Spleen (tissue), 11 donors: ENCODE results near the gene ZNF107. TPM values are rescaled to one million over a fixed set of nuclear protein-coding genes. Genes with fewer than 3 reads are reported as not detected.

Source experiments
- DNase-seq: peaks from one replicate; pipeline ENCODE4 v3.0.0-alpha.2; 2020
- H3K27ac ChIP-seq, 8 donors: fragments of 200-600 bp; sonication (generic) in 7 of 8; 1 replicate in 4 of 8; 2 replicates in 4 of 8; pipeline versions ENCODE4 v1.5.0 to v1.8.0; 2016 to 2021; ENCODE audit warnings: inconsistent platforms in 4 of 8, mild to moderate bottlenecking in 4 of 8, moderate library complexity in 1 of 8
- H3K27me3 ChIP-seq, 7 donors: fragments of 200-600 bp; sonication (generic) in 6 of 7; replicated peaks in 1 of 7; 1 replicate in 4 of 7; 2 replicates in 3 of 7; pipeline versions ENCODE4 v1.5.0 to v1.8.0; 2016 to 2021; ENCODE audit warnings: inconsistent platforms in 3 of 7, mild to moderate bottlenecking in 1 of 7
- H3K36me3 ChIP-seq, 6 donors: fragments of 200-600 bp; sonication (generic) in 5 of 6; 1 replicate in 4 of 6; 2 replicates in 2 of 6; pipeline versions ENCODE4 v1.5.0 to v1.8.0; 2016 to 2021; ENCODE audit warnings: inconsistent platforms in 2 of 6
- H3K4me1 ChIP-seq, 6 donors: fragments of 200-600 bp; sonication (generic) in 5 of 6; 1 replicate in 3 of 6; 2 replicates in 3 of 6; pipeline versions ENCODE4 v1.5.0 to v1.8.0; 2016 to 2021; ENCODE audit warnings: inconsistent platforms in 3 of 6
- H3K4me3 ChIP-seq, 8 donors: fragments of 200-600 bp; sonication (generic) in 7 of 8; 1 replicate in 4 of 8; 2 replicates in 4 of 8; pipeline versions ENCODE4 v1.5.0 to v1.8.0; 2016 to 2021; ENCODE audit warnings: inconsistent platforms in 4 of 8, mild to moderate bottlenecking in 4 of 8, moderate library complexity in 2 of 8
- H3K9me3 ChIP-seq, 8 donors: fragments of 200-600 bp; sonication (generic) in 7 of 8; 1 replicate in 4 of 8; 2 replicates in 4 of 8; pipeline versions ENCODE4 v1.5.0 to v1.8.0; 2016 to 2021; ENCODE audit warnings: inconsistent platforms in 4 of 8
- POLR2A ChIP-seq, 3 donors: fragments of 450-650 bp; IDR thresholded peaks; one replicate each; pipeline ENCODE4 v1.5.1; 2017; ENCODE audit warnings: antibody characterized with exemption in 3 of 3, mild to moderate bottlenecking in 1 of 3
- POLR2AphosphoS5 ChIP-seq, 3 donors: sonication (generic); formaldehyde crosslinking; IDR thresholded peaks; one replicate each; pipeline ENCODE4 v1.5.1; 2017; ENCODE audit warnings: antibody characterized with exemption in 3 of 3
- WGBS, 5 donors: extraction: QIAGEN DNeasy Blood & Tissue Kit in 3 of 5; methylation state at CpG; one replicate each; pipeline versions ENCODE4 v1.1.5 to v1.1.7; 2013 to 2018; 5-methylcytosine and 5-hydroxymethylcytosine counted together
- intact Hi-C: fragments of 100-400 bp; cut with DNase I; formaldehyde crosslinking; loops from one replicate; pipeline ENCODE4 v1.15.0; 2023; ENCODE audit warnings: low total_unique reads
- polyA plus RNA-seq, 3 donors: library from polyadenylated mRNA; stranded (reverse); fragments of 200-250 nt; gene quantifications; one replicate each; pipeline ENCODE4 v1.2.1, GENCODE V29; 2013
- total RNA-seq, 7 donors: library from RNA; depleted of rRNA in 3 of 7; stranded (reverse); fragments of >200 nt in 3 of 7; fragmentation: NEBNext Ultra II Directional in 4 of 7; extraction: Animal tissue kit (Norgen Biotek cat#: 25700) in 4 of 7; gene quantifications; one replicate each; pipeline versions ENCODE4 v1.1.0 to v1.2.1, GENCODE V29; 2016 to 2021
- TF ChIP-seq, protein P1 (sequence below), 11 experiments: fragments of 200-600 bp in 7 of 11; fragments of 450-650 bp in 4 of 11; sonication (generic) in 4 of 11; IDR thresholded peaks in 8 of 11; conservative IDR thresholded peaks in 3 of 11; 1 replicate in 7 of 11; 2 replicates in 4 of 11; pipeline versions ENCODE4 v1.4.0 to v1.8.0; 2016 to 2021; ENCODE audit warnings: antibody characterized with exemption in 11 of 11, inconsistent platforms in 4 of 11, mild to moderate bottlenecking in 1 of 11
- donor health status: healthy with polysubstance abuse.
- donor health status: DM: no; HTN: no; CAD: no; lungs with moderate emphysema.
- donor health status: DM: no; HTN: no; CAD: no.
- donor health status: Bipolar disorder and iron deficiency.
- donor health status: healthy.
- donor health status: DM: no; HTN: no; CAD: no.
- donor health status: DM: yes; HTN: yes; CAD: no.

ZNF107 gene
- total and polyA plus RNA-seq, 10 donors = 5.8 to 52.5 (median 17.9) TPM

DNA sequence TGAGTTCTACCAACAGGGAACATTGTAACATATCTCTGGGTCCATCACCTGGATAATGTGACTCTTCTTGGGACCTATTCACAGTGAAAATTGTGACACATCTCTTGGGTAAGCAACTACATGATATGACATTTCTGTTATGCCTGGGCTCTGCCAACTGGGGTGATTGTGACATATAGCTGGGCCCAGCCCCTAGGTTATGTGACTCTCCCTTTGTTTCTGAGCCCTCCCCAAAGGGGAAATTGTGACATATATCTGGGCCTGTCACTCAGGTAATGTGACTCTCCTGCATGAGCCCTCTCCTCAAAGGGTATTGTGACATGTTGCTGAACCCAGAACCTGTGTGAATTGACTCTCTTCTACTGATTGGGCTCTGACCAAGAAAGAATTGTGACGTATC lies 22.4 kb upstream of the ZNF107 start:
- peak overlapping the region in 2 of 8 donors; percentile 79 to 80 for H3K27ac ChIP-seq
- DNase-seq = no peak
- H3K4me3 ChIP-seq = no peak overlapping the region
- intact Hi-C loops = no loop called here
- H3K27me3 ChIP-seq = no peaks in the 10 kb centered on the region
- H3K36me3 ChIP-seq = no peaks in the 10 kb centered on the region
- no peaks in the 10 kb centered on the region for H3K4me1 ChIP-seq
- 47 to 67% (median 56%) methylated on average over 1 of the region's 1 CpG for WGBS, 5 donors
- peaks cover 0 to 8% (median 0%) of the 10 kb centered on the region in 8 donors for H3K9me3 ChIP-seq
- TF ChIP-seq POLR2AphosphoS5 (IDR thresholded peaks at IDR 0.05) (no peak), POLR2A (IDR thresholded peaks at IDR 0.05) (no peak)
- TF ChIP-seq, protein P1, sequence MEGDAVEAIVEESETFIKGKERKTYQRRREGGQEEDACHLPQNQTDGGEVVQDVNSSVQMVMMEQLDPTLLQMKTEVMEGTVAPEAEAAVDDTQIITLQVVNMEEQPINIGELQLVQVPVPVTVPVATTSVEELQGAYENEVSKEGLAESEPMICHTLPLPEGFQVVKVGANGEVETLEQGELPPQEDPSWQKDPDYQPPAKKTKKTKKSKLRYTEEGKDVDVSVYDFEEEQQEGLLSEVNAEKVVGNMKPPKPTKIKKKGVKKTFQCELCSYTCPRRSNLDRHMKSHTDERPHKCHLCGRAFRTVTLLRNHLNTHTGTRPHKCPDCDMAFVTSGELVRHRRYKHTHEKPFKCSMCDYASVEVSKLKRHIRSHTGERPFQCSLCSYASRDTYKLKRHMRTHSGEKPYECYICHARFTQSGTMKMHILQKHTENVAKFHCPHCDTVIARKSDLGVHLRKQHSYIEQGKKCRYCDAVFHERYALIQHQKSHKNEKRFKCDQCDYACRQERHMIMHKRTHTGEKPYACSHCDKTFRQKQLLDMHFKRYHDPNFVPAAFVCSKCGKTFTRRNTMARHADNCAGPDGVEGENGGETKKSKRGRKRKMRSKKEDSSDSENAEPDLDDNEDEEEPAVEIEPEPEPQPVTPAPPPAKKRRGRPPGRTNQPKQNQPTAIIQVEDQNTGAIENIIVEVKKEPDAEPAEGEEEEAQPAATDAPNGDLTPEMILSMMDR (IDR thresholded peaks at IDR 0.05 in 8 of 11, conservative IDR thresholded peaks at IDR 0.05 in 3 of 11) = no peak

DNA sequence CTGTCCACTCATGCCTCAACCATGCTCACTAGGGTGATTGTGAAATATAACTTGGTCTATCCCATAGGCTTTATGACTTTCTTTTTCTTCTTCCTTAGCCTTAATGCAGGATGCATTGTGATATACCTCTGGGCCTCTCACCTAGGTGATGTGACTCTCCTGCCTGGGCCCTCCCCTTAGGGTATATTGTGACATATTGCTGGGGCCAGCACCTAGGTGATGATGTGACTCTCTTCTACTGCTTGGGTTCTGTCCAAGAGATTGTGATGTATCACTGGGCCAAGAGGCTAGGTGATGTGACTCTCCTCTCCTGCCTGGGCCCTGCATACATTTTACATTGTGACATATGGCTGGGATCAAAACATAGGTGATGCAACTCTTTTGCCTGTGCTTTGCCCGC lies 14.7 kb upstream of the ZNF107 start:
- peak overlapping the region in 2 of 8 donors; percentile 60 to 77 for H3K27ac ChIP-seq
- H3K4me1 ChIP-seq = no peaks in the 10 kb centered on the region
- no peak overlapping the region for H3K4me3 ChIP-seq
- H3K27me3 ChIP-seq = no peaks in the 10 kb centered on the region
- H3K9me3 ChIP-seq = peaks cover 0 to 4% (median 0%) of the 10 kb centered on the region in 8 donors
- intact Hi-C loops = no loop called here
- no peaks in the 10 kb centered on the region for H3K36me3 ChIP-seq
- TF ChIP-seq, protein P1 (IDR thresholded peaks at IDR 0.05 in 8 of 11, conservative IDR thresholded peaks at IDR 0.05 in 3 of 11) = no peak
- no peak for TF ChIP-seq POLR2A (IDR thresholded peaks at IDR 0.05)
- no peak for TF ChIP-seq POLR2AphosphoS5 (IDR thresholded peaks at IDR 0.05)
- DNase-seq = no peak
- 84 to 96% (median 94%) methylated on average over 1 of the region's 1 CpG for WGBS, 5 donors

DNA sequence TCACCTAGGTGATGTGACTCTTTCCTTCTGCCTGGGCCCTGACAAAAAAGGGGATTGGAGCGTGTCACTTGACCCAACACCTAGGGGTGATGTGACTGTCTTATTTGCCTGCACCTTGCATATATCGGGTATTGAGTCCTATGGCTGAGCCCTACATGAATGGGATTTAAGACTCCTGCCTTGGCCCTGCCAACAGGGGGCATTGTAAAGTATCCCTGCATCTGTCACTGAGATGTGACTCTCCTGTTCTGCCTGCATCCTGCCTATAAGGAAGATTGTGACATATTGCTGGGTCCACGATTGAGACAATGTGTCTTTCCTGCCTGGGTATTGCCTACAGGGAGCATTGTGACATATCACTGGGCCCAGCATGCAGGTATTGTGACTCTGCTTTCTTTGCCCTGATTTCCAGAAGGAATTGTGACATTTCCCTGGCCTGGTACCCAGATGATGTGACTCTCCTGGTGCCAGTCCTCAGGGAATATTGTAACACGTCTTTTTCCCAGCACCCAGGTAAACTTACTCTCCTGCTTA lies 14.2 kb upstream of the ZNF107 start:
- Histone ChIP-seq H3K36me3 (no peaks in the 10 kb centered on the region), H3K27ac (peak overlapping the region in 2 of 8 donors; percentile 60 to 77), H3K27me3 (no peaks in the 10 kb centered on the region), H3K9me3 (peaks cover 0 to 4% (median 0%) of the 10 kb centered on the region in 8 donors), H3K4me1 (no peaks in the 10 kb centered on the region), H3K4me3 (no peak overlapping the region)
- intact Hi-C loops = no loop called here
- 74 to 85% (median 81%) methylated on average over 4 of the region's 4 CpGs for WGBS, 5 donors
- TF ChIP-seq, protein P1 (IDR thresholded peaks at IDR 0.05 in 8 of 11, conservative IDR thresholded peaks at IDR 0.05 in 3 of 11) = no peak
- TF ChIP-seq POLR2AphosphoS5 (IDR thresholded peaks at IDR 0.05) (no peak), POLR2A (IDR thresholded peaks at IDR 0.05) (no peak)
- no peak for DNase-seq

DNA sequence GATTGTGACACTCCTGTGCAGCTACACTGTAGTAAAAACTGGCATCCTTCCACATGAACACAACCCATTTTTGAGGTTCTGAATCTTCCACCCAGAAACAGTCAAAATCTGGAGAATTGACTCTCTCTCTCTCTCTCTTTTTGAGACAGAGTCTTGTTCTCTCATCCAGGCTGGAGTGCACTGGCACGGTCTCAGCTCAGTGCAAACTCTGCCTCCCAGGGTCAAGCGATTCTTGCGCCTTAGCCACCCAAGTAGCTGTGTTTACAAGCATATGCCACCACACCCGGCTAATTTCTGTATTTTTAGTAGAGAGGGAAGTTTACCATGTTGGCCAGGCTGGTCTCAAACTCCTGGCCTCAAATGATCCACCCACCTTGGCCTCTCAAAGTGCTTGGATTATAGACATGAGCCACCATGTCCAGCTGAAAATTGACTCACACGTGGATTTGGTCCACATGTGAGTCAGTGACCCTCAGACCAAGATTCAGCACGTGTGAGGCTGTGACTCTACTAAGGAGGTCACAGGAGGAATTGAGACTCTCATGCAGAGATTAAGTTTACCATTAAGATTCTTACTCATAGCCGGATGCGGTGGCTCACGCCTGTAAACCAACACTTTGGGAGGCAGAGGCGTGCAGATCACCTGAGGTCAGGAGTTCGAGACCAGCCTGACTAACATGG lies 12.1 kb upstream of the ZNF107 start:
- intact Hi-C loops = no loop called here
- WGBS, 5 donors = 87 to 94% (median 89%) methylated on average over 11 of the region's 11 CpGs

More for the DNA sequence above, 12.1 kb upstream of the ZNF107 start:
- no peaks in the 10 kb centered on the region for H3K27me3 ChIP-seq
- H3K4me1 ChIP-seq = no peaks in the 10 kb centered on the region
- no peak overlapping the region for H3K4me3 ChIP-seq
- no peak for DNase-seq
- no peak for TF ChIP-seq POLR2A (IDR thresholded peaks at IDR 0.05)
- TF ChIP-seq, protein P1 (IDR thresholded peaks at IDR 0.05 in 8 of 11, conservative IDR thresholded peaks at IDR 0.05 in 3 of 11) = no peak
- TF ChIP-seq POLR2AphosphoS5 (IDR thresholded peaks at IDR 0.05) = no peak
- no peaks in the 10 kb centered on the region for H3K36me3 ChIP-seq
- no peak overlapping the region for H3K27ac ChIP-seq
- peaks cover 0 to 4% (median 0%) of the 10 kb centered on the region in 8 donors for H3K9me3 ChIP-seq
